Peyer's patch (tissue), 4 donors: ENCODE data around the gene PDSS2. TPM values are rescaled to one million over a fixed set of nuclear protein-coding genes. Genes with fewer than 3 reads are reported as not detected.
"Not testable (repeated sequence)": the region's sequence is repeated elsewhere in the genome, so short reads cannot be mapped to it uniquely, and the experiment has no call there.

Experiments used
- DNase-seq, 3 donors: peaks; one replicate each; pipeline ENCODE4 v3.0.0-alpha.2; 2017 to 2019
- H3K27ac ChIP-seq, 4 donors: fragments of 200-600 bp; sonication (generic); one replicate each; pipeline ENCODE4 v1.5.1; 2016 to 2019
- H3K27me3 ChIP-seq, 2 donors: fragments of 200-600 bp; sonication (generic); one replicate each; pipeline ENCODE4 v1.5.1; 2019
- H3K36me3 ChIP-seq, 3 donors: fragments of 200-600 bp; sonication (generic); one replicate each; pipeline ENCODE4 v1.5.1; 2016 to 2019
- H3K4me1 ChIP-seq, 4 donors: fragments of 200-600 bp; sonication (generic); one replicate each; pipeline ENCODE4 v1.5.1; 2016 to 2019
- H3K4me3 ChIP-seq, 4 donors: fragments of 200-600 bp; sonication (generic); 1 replicate in 3 of 4; 2 replicates in 1 of 4; pipeline ENCODE4 v1.5.1; 2016 to 2019; ENCODE audit warnings: mild to moderate bottlenecking in 1 of 4
- H3K9me3 ChIP-seq, 4 donors: fragments of 200-600 bp; sonication (generic); one replicate each; pipeline ENCODE4 v1.5.1; 2016 to 2019; ENCODE audit warnings: mild to moderate bottlenecking in 1 of 4
- CTCF ChIP-seq, 6 experiments: fragments of 450-650 bp in 4 of 6; fragments of 200-600 bp in 2 of 6; sonication (generic) in 1 of 6; IDR thresholded peaks; one replicate each; pipeline ENCODE4 v1.5.1; 2017 to 2019; ENCODE audit warnings: antibody characterized with exemption in 6 of 6, mild to moderate bottlenecking in 3 of 6, moderate library complexity in 1 of 6
- POLR2A ChIP-seq, 2 donors: fragments of 450-650 bp; IDR thresholded peaks; one replicate each; pipeline ENCODE4 v1.5.1; 2017; ENCODE audit warnings: antibody characterized with exemption in 2 of 2, mild to moderate bottlenecking in 2 of 2, moderate library complexity in 2 of 2
- total RNA-seq, 4 donors: library from RNA; depleted of rRNA; stranded (reverse); fragments of >200 nt; gene quantifications; one replicate each; pipeline ENCODE4 v1.1.0, GENCODE V29; 2016

Gene PDSS2
- total RNA-seq, 4 donors from 2014 or later, result 9.5 to 16.5 (median 15.4) TPM

GRCh38 chr6:107173779-107174178 is 285.6 kb downstream of the PDSS2 start:
- H3K4me1 ChIP-seq, result no peaks in the 10 kb centered on the region
- no peaks in the 10 kb centered on the region for H3K36me3 ChIP-seq
- H3K9me3 ChIP-seq, result no peaks in the 10 kb centered on the region
- H3K27ac ChIP-seq, result no peak overlapping the region
- H3K27me3 ChIP-seq, result no peaks in the 10 kb centered on the region
- H3K4me3 ChIP-seq, result no peak overlapping the region
- TF ChIP-seq CTCF (IDR thresholded peaks at IDR 0.05), result no peak
- TF ChIP-seq POLR2A (IDR thresholded peaks at IDR 0.05), result no peak
- DNase-seq, result no peak

GRCh38 chr6:107171513-107171912 is 287.9 kb downstream of the PDSS2 start:
- TF ChIP-seq CTCF (IDR thresholded peaks at IDR 0.05) (no peak), POLR2A (IDR thresholded peaks at IDR 0.05) (no peak)
- H3K9me3 ChIP-seq, result no peaks in the 10 kb centered on the region
- no peak overlapping the region for H3K27ac ChIP-seq
- DNase-seq, result no peak
- no peaks in the 10 kb centered on the region for H3K27me3 ChIP-seq
- H3K4me1 ChIP-seq, result no peaks in the 10 kb centered on the region
- H3K36me3 ChIP-seq, result no peaks in the 10 kb centered on the region
- H3K4me3 ChIP-seq, result no peak overlapping the region

GRCh38 chr6:107164299-107164698 is 295.1 kb downstream of the PDSS2 start:
- DNase-seq, H3K9me3 ChIP-seq: not testable (repeated sequence)

GRCh38 chr6:107161521-107161920 is 297.8 kb downstream of the PDSS2 start:
- no peak for DNase-seq
- H3K27ac ChIP-seq, result no peak overlapping the region
- no peak overlapping the region for H3K4me3 ChIP-seq
- H3K9me3 ChIP-seq, result no peaks in the 10 kb centered on the region
- no peaks in the 10 kb centered on the region for H3K27me3 ChIP-seq
- H3K4me1 ChIP-seq, result no peaks in the 10 kb centered on the region
- TF ChIP-seq CTCF (IDR thresholded peaks at IDR 0.05), result no peak
- TF ChIP-seq POLR2A (IDR thresholded peaks at IDR 0.05), result no peak
- no peaks in the 10 kb centered on the region for H3K36me3 ChIP-seq

More at GRCh38 chr6:107164299-107164698, 295.1 kb downstream of the PDSS2 start:
- not testable (repeated sequence) for H3K36me3 ChIP-seq, H3K4me1 ChIP-seq, H3K27ac ChIP-seq, H3K4me3 ChIP-seq, H3K27me3 ChIP-seq

GRCh38 chr6:107156617-107157016 is 302.7 kb downstream of the PDSS2 start:
- H3K4me3 ChIP-seq, result no peak overlapping the region

GRCh38 chr6:107154801-107155160 is 304.6 kb downstream of the PDSS2 start:
- Histone ChIP-seq H3K9me3 (no peaks in the 10 kb centered on the region), H3K27ac (no peak overlapping the region), H3K4me1 (peaks cover 0 to 22% (median 1%) of the 10 kb centered on the region in 4 donors), H3K27me3 (no peaks in the 10 kb centered on the region), H3K36me3 (no peaks in the 10 kb centered on the region), H3K4me3 (no peak overlapping the region)
- TF ChIP-seq CTCF (IDR thresholded peaks at IDR 0.05) (no peak), POLR2A (IDR thresholded peaks at IDR 0.05) (no peak)
- no peak for DNase-seq

More at GRCh38 chr6:107156617-107157016, 302.7 kb downstream of the PDSS2 start:
- H3K36me3 ChIP-seq, result no peaks in the 10 kb centered on the region
- H3K9me3 ChIP-seq, result no peaks in the 10 kb centered on the region
- H3K4me1 ChIP-seq, result peaks cover 0 to 18% (median 1%) of the 10 kb centered on the region in 4 donors
- no peaks in the 10 kb centered on the region for H3K27me3 ChIP-seq
- no peak for DNase-seq
- no peak for TF ChIP-seq CTCF (IDR thresholded peaks at IDR 0.05)
- no peak for TF ChIP-seq POLR2A (IDR thresholded peaks at IDR 0.05)
- H3K27ac ChIP-seq, result no peak overlapping the region
